Measurements from ENCODE around the gene KCNK6. TPM values are rescaled to one million over a fixed set of nuclear protein-coding genes. Genes with fewer than 3 reads are reported as not detected.
"Not testable (repeated sequence)": the region's sequence is repeated elsewhere in the genome, so short reads cannot be mapped to it uniquely, and the experiment has no call there.

KCNK6 gene
- total RNA-seq, 1 donor from 2014 or later: 19.0 TPM

- peaks cover 14% of the 10 kb centered on the region for H3K27me3 ChIP-seq (ENCODE audit: control insufficient read depth, insufficient read depth, low read length)
- DNase-seq (ENCODE audit: low read depth) (peak; percentile 71), FAIRE-seq (no peak)
- H3K36me3 ChIP-seq (ENCODE audit: control insufficient read depth, insufficient read depth, low read length): no peaks in the 10 kb centered on the region
- TF ChIP-seq CTCF (IDR thresholded peaks at IDR 0.05; ENCODE audit: insufficient read depth, low read length, severe bottlenecking): peak; percentile 42
- H3K4me3 ChIP-seq (ENCODE audit: low read depth, low read length): peak overlapping the region; percentile 55
Observed at GRCh38 chr19:38361633-38362075, 42.0 kb downstream of the KCNK6 start.

- H3K4me3 ChIP-seq (ENCODE audit: low read depth, low read length): peak overlapping the region; percentile 55
- no peak for TF ChIP-seq CTCF (IDR thresholded peaks at IDR 0.05; ENCODE audit: insufficient read depth, low read length, severe bottlenecking)
- H3K27me3 ChIP-seq (ENCODE audit: control insufficient read depth, insufficient read depth, low read length): peaks cover 14% of the 10 kb centered on the region
- no peak for FAIRE-seq
- peak; percentile 63 for DNase-seq (ENCODE audit: low read depth)
- H3K36me3 ChIP-seq (ENCODE audit: control insufficient read depth, insufficient read depth, low read length): no peaks in the 10 kb centered on the region
Observed at GRCh38 chr19:38362076-38362945, 42.7 kb downstream of the KCNK6 start.

DNA sequence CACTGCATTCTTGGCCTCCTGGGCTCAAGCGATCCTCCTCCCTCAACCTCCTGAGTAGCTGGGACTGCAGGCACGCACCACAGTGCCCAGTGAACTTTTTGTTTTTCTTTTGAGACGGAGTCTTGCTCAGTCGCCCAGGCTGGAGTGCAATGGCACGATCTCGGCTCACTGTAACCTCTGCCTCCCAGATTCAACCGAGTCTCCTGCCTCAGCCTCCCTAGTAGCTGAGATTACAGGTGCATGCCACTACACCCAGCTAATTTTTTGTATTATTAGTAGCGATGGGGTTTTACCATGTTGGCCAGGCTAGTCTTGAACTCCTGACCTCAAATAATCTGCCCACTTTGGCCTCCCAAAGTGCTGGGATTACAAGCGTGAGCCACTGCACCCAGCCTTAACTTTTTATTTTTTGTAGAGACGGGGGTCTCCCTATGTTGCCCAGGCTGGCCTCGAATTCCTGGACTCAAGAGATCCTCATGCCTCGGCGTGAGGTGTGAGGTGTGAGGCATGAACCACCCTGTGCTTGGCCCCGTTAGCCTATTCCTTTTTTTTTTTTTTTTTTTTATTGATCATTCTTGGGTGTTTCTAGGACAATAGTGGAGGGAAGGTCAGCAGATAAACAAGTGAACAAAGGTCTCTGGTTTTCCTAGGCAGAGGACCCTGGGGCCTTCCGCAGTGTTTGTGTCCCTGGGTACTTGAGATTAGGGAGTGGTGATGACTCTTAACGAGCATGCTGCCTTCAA lies 43.5 kb downstream of the KCNK6 start:
- peaks cover 16% of the 10 kb centered on the region for H3K27me3 ChIP-seq (ENCODE audit: control insufficient read depth, insufficient read depth, low read length)
- not testable (repeated sequence) for FAIRE-seq; H3K36me3 ChIP-seq (ENCODE audit: control insufficient read depth, insufficient read depth, low read length); DNase-seq (ENCODE audit: low read depth); H3K4me3 ChIP-seq (ENCODE audit: low read depth, low read length)

- no peak for FAIRE-seq
- TF ChIP-seq CTCF (IDR thresholded peaks at IDR 0.05; ENCODE audit: insufficient read depth, low read length, severe bottlenecking): no peak
- no peak for DNase-seq (ENCODE audit: low read depth)
- Histone ChIP-seq H3K36me3 (ENCODE audit: control insufficient read depth, insufficient read depth, low read length) (no peaks in the 10 kb centered on the region), H3K4me3 (ENCODE audit: low read depth, low read length) (no peak overlapping the region), H3K27me3 (ENCODE audit: control insufficient read depth, insufficient read depth, low read length) (peaks cover 4% of the 10 kb centered on the region)
Observed at GRCh38 chr19:38367041-38367440, 47.4 kb downstream of the KCNK6 start.

DNA sequence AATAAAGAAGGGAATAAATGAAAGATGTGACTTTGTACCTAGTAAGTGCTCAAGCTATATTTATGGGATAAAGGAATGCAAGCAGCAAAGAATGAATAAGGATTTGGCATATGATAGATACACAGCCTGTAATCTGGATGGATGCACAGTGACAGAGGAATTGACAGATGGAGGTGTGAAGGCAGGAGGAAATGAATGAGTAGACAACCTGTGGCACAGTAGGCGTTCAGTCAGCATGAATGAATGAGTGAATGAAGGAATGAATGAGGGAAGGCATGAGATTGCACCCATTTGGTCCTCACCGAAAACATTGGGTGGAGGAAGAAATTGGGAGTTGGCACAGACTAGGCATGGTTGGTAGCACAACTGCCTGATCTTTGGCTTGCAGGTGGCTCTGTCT lies 49.9 kb downstream of the KCNK6 start:
- FAIRE-seq: peak; percentile 66
- H3K27me3 ChIP-seq (ENCODE audit: control insufficient read depth, insufficient read depth, low read length): peaks cover 4% of the 10 kb centered on the region
- no peak for TF ChIP-seq CTCF (IDR thresholded peaks at IDR 0.05; ENCODE audit: insufficient read depth, low read length, severe bottlenecking)
- DNase-seq (ENCODE audit: low read depth): no peak
- no peak overlapping the region for H3K4me3 ChIP-seq (ENCODE audit: low read depth, low read length)
- H3K36me3 ChIP-seq (ENCODE audit: control insufficient read depth, insufficient read depth, low read length): no peaks in the 10 kb centered on the region

- no peak for FAIRE-seq
- Histone ChIP-seq H3K4me3 (ENCODE audit: low read depth, low read length) (no peak overlapping the region), H3K27me3 (ENCODE audit: control insufficient read depth, insufficient read depth, low read length) (peaks cover 4% of the 10 kb centered on the region), H3K36me3 (ENCODE audit: control insufficient read depth, insufficient read depth, low read length) (no peaks in the 10 kb centered on the region)
- TF ChIP-seq CTCF (IDR thresholded peaks at IDR 0.05; ENCODE audit: insufficient read depth, low read length, severe bottlenecking): no peak
- no peak for DNase-seq (ENCODE audit: low read depth)
Observed at GRCh38 chr19:38370299-38370698, 50.7 kb downstream of the KCNK6 start.
